EL (cell line): Measurements from ENCODE around the gene PEX12.
"Not testable (repeated sequence)": the region's sequence is repeated elsewhere in the genome, so short reads cannot be mapped to it uniquely, and the experiment has no call there.

ENCODE experiments used
- DNase-seq: peaks from one replicate; pipeline ENCODE4 v3.0.0-alpha.2; 2016

Gene PEX12

GRCh38 chr17:35535406-35535805 lies 43.0 kb downstream of the PEX12 start:
- not testable (repeated sequence) for DNase-seq

- no peak for DNase-seq
These were observed 43.7 kb downstream of the PEX12 start for GRCh38 chr17:35534576-35535093.

- no peak for DNase-seq
These were observed 47.2 kb downstream of the PEX12 start for GRCh38 chr17:35531160-35531559.

- no peak for DNase-seq
These were observed 48.5 kb downstream of the PEX12 start for GRCh38 chr17:35529866-35530265.

- not testable (repeated sequence) for DNase-seq
These were observed 49.0 kb downstream of the PEX12 start for GRCh38 chr17:35529326-35529725.
